ENCODE data around the gene SH3BGRL.

SH3BGRL gene

DNA sequence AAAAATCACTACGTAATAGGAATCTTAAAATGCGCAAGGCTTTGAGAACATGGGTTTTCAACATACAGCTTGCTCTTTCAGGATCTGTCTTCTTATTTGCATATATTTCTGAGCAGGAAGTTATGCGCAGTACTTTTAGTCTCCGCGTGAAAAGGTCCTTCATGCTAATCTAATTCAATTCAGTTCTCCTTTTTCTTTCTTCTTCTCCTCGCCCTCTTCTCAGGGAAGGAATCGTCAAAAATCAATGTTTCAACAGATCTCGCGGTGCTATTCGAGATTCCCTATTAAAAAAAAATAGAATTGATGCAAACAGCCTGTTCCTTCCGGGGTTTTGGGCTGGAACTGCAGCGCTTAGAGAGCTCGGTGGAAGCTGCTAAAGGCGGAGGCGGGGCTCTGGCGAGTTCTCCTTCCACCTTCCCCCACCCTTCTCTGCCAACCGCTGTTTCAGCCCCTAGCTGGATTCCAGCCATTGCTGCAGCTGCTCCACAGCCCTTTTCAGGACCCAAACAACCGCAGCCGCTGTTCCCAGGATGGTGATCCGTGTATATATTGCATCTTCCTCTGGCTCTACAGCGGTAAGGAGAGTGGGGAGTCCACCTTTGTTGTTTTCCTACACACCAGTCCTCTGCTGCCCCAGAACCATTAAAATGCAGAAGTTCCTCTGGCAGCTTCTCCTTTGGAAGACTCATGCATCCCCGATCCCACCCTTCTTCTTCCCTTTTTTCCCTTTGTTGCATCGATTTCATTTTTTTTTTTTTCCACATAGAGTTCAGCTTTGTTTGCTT lies at the start of gene SH3BGRL, which contains the start of gene HMGN5:
Gene SH3BGRL (plus strand): TSS at position 432 of the 785 bp plus-strand sequence. CDS start 99 bp downstream, at position 531.
Gene HMGN5 (minus strand): TSS at position 243 of the 785 bp plus-strand sequence. CDS start 80,364 bp downstream, outside the sequence.
- peaks cover 13% of the 10 kb centered on the region for H3K36me3 Mint-ChIP-seq (ENCODE audit: low read depth)
- H3K9me3 Mint-ChIP-seq = peaks cover 10% of the 10 kb centered on the region
- H3K4me3 Mint-ChIP-seq = peak within 1 kb of the TSS; percentile 95 to 97 (median 96)
- H3K27ac Mint-ChIP-seq = peak within 1 kb of the TSS; percentile 98 to 100 (median 99)
- no peaks in the 10 kb centered on the region for H3K27me3 Mint-ChIP-seq (ENCODE audit: low read depth)
- peaks cover 10% of the 10 kb centered on the region for H3K4me1 Mint-ChIP-seq
- TF ChIP-seq, protein P1, sequence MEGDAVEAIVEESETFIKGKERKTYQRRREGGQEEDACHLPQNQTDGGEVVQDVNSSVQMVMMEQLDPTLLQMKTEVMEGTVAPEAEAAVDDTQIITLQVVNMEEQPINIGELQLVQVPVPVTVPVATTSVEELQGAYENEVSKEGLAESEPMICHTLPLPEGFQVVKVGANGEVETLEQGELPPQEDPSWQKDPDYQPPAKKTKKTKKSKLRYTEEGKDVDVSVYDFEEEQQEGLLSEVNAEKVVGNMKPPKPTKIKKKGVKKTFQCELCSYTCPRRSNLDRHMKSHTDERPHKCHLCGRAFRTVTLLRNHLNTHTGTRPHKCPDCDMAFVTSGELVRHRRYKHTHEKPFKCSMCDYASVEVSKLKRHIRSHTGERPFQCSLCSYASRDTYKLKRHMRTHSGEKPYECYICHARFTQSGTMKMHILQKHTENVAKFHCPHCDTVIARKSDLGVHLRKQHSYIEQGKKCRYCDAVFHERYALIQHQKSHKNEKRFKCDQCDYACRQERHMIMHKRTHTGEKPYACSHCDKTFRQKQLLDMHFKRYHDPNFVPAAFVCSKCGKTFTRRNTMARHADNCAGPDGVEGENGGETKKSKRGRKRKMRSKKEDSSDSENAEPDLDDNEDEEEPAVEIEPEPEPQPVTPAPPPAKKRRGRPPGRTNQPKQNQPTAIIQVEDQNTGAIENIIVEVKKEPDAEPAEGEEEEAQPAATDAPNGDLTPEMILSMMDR (IDR thresholded peaks at IDR 0.05; ENCODE audit: unreplicated experiment in 3 of 3) = no peak

DNA sequence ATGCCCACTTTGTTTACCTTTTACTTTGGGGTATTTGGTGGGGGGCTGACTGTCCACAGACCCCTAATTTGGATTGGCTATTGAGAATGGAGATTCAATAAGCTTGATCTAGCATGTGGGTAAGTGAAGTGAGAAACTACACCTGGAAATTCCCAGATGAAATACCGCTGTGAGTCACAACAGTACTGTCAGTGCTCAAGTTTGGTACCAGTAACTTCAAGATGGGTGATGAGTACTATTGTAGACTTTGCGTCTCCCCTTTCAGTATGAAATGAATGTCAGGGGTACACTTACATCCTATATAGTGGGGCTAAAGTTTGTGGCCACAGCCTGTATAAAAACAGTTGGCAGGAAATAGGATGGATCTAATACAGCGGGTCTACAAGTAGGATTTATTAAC lies 33.5 kb upstream of the SH3BGRL start:
- no peaks in the 10 kb centered on the region for H3K9me3 Mint-ChIP-seq
- H3K4me1 Mint-ChIP-seq = no peaks in the 10 kb centered on the region
- no peak overlapping the region for H3K27ac Mint-ChIP-seq
- H3K36me3 Mint-ChIP-seq (ENCODE audit: low read depth) = no peaks in the 10 kb centered on the region
- no peaks in the 10 kb centered on the region for H3K27me3 Mint-ChIP-seq (ENCODE audit: low read depth)
- no peak overlapping the region for H3K4me3 Mint-ChIP-seq
- TF ChIP-seq, protein P1 (IDR thresholded peaks at IDR 0.05; ENCODE audit: unreplicated experiment in 3 of 3) = no peak

DNA sequence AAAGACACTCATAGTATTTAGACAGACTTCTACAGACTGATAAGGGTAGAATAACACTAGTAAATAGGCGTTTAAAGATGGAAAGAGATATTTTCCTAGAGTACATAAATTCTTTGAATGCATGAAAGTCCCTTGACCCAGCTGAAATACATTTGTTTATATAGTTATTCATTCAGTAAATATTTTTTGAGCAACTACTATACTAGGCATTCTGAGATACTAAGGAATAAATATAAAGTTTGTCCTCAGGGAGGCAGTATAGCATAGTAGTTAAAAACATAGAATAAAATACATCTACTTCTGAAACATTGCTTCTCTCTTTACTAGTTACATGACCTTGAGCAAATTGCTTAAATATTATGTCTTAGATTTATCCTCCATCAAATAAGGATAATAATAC lies 27.6 kb upstream of the SH3BGRL start:
- no peak overlapping the region for H3K4me3 Mint-ChIP-seq
- peaks cover 16% of the 10 kb centered on the region for H3K9me3 Mint-ChIP-seq
- no peaks in the 10 kb centered on the region for H3K36me3 Mint-ChIP-seq (ENCODE audit: low read depth)
- H3K4me1 Mint-ChIP-seq = no peaks in the 10 kb centered on the region
- no peaks in the 10 kb centered on the region for H3K27me3 Mint-ChIP-seq (ENCODE audit: low read depth)
- H3K27ac Mint-ChIP-seq = no peak overlapping the region
- TF ChIP-seq, protein P1 (IDR thresholded peaks at IDR 0.05; ENCODE audit: unreplicated experiment in 3 of 3) = peak in 2 of 3 experiments; percentile 17 to 37

DNA sequence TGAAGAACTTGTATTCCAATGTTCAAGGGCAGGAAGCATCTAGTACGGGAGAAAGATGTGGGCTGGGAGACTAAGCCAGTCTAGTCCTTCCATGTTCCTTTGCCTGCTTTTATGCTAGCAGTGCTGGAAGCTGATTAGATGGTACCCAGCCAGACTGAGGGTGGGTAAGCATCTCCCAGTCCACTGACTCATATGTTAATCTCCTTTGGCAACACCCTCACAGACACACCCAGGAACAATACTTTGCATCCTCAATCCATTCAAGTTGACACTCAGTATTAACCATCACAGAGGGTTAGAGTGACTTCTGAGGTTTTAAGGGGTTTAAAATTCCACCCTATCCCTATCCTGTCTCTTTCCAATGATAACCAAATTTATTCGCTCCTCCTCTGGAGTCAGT lies 6.6 kb upstream of the SH3BGRL start:
- Mint-ChIP-seq H3K27me3 (ENCODE audit: low read depth) (no peaks in the 10 kb centered on the region), H3K4me1 (no peaks in the 10 kb centered on the region), H3K4me3 (no peak overlapping the region), H3K9me3 (peaks cover 7% of the 10 kb centered on the region), H3K27ac (no peak overlapping the region), H3K36me3 (ENCODE audit: low read depth) (no peaks in the 10 kb centered on the region)
- TF ChIP-seq, protein P1 (IDR thresholded peaks at IDR 0.05; ENCODE audit: unreplicated experiment in 3 of 3) = no peak

DNA sequence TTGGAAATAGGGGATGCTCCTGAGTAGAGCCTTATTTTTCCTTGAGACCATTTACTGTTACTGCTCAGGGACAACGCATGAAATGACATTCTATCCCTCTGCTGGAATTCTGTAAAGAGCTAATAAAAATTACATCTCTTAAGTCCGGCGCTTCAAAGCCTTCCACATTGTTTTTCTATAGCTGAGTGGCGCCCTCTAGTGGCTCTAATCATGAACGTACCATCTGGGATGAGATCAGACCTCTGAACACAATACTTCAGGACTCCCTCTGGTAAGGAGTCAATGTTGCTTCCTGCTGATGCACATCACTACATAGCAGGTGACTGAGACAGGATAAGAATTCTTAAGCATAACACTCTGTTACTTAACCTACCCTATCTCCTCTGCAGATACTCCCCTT lies 6.2 kb upstream of the SH3BGRL start:
- H3K4me1 Mint-ChIP-seq = no peaks in the 10 kb centered on the region
- H3K4me3 Mint-ChIP-seq = no peak overlapping the region
- H3K27ac Mint-ChIP-seq = no peak overlapping the region
- TF ChIP-seq, protein P1 (IDR thresholded peaks at IDR 0.05; ENCODE audit: unreplicated experiment in 3 of 3) = peak; percentile 37 to 56 (median 41)
- no peaks in the 10 kb centered on the region for H3K27me3 Mint-ChIP-seq (ENCODE audit: low read depth)
- H3K9me3 Mint-ChIP-seq = peaks cover 5% of the 10 kb centered on the region
- H3K36me3 Mint-ChIP-seq (ENCODE audit: low read depth) = no peaks in the 10 kb centered on the region
